GM12892 (cell line): ENCODE data around the gene EIF3F.

Experiments used
- POLR2A ChIP-seq: IDR thresholded peaks from 2 replicates; pipeline ENCODE4 v1.6.1; 2011; ENCODE audit warnings: low read depth, low read length, control low read depth
- POLR2AphosphoS5 ChIP-seq: IDR thresholded peaks from 2 replicates; pipeline ENCODE4 v1.6.1; 2011; ENCODE audit warnings: low read depth, low read length, control low read depth

DNA sequence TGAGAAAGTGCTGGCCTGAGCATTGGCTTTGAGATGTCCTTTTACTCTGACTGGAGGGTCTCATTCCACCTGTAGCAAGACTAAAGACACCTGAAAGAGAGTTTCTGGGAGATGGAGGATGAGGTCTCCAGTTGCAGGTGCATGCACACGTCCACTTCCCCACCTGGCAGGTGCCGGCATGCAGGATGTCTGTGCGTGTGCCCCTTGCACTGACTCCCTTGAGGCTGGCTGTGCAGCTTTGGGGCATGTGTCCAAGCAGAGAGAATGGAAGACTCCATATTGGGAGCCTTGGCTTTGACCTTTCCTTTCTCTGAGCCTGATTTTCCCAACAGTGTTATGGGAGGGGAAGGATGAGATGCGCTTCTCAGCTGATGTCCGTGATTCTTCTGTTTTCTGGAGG is 49.8 kb downstream of the EIF3F start:
- TF ChIP-seq POLR2A (no peak), POLR2AphosphoS5 (no peak)
